ENCODE results near the gene TMEM30A.

The TMEM30A gene

DNA sequence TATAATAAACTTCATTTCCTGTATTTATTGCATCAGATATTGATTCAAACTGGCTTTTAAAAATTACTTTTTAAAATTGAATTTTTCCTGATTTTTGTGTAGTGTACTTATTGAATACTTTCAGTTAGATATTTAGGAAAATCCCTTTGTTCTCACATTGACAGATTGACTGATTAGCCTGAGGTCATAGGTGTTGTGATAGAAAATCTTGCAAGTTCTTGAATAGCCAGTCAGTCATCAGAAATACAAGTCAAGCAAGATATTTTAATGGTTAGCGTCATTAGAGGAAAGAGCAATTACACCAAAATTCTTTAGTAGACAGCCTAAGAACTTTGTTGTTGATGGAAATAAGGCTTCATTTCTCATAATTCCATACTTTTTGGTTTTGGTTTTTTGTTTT lies 3.4 kb upstream of the TMEM30A start:
- TF ChIP-seq EZH2phosphoT487 (IDR thresholded peaks at IDR 0.05; ENCODE audit: low read length) (no peak), EZH2 (optimal IDR thresholded peaks at IDR 0.05; ENCODE audit: low read depth, low read length) (no peak)
- TF ChIP-seq, protein P1, sequence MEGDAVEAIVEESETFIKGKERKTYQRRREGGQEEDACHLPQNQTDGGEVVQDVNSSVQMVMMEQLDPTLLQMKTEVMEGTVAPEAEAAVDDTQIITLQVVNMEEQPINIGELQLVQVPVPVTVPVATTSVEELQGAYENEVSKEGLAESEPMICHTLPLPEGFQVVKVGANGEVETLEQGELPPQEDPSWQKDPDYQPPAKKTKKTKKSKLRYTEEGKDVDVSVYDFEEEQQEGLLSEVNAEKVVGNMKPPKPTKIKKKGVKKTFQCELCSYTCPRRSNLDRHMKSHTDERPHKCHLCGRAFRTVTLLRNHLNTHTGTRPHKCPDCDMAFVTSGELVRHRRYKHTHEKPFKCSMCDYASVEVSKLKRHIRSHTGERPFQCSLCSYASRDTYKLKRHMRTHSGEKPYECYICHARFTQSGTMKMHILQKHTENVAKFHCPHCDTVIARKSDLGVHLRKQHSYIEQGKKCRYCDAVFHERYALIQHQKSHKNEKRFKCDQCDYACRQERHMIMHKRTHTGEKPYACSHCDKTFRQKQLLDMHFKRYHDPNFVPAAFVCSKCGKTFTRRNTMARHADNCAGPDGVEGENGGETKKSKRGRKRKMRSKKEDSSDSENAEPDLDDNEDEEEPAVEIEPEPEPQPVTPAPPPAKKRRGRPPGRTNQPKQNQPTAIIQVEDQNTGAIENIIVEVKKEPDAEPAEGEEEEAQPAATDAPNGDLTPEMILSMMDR (IDR thresholded peaks at IDR 0.05; ENCODE audit: low read length): no peak
- Histone ChIP-seq H3K27me3 (replicated peaks; ENCODE audit: insufficient read depth, low read length) (no peaks in the 10 kb centered on the region), H3K4me3 (ENCODE audit: low read length) (no peak overlapping the region), H3K9me3 (replicated peaks; ENCODE audit: insufficient read depth, low read length) (no peaks in the 10 kb centered on the region), H3K9me2 (replicated peaks; ENCODE audit: insufficient read depth, low read length) (no peaks in the 10 kb centered on the region), H3K27ac (ENCODE audit: low read length) (no peak overlapping the region), H3K9ac (ENCODE audit: low read length) (no peak overlapping the region), H2AFZ (ENCODE audit: low read length) (no peak overlapping the region), H3F3A (ENCODE audit: insufficient read depth, low read length) (peaks cover 6% of the 10 kb centered on the region; the same call in 1 of the 2 replicates), H3K79me2 (ENCODE audit: low read length) (peaks cover 16% of the 10 kb centered on the region), H4K20me1 (ENCODE audit: insufficient read depth, low read length) (no peaks in the 10 kb centered on the region), H3K4me1 (ENCODE audit: low read length) (no peaks in the 10 kb centered on the region), H3K36me3 (replicated peaks; ENCODE audit: insufficient read depth, low read length) (no peaks in the 10 kb centered on the region), H3K4me2 (ENCODE audit: low read depth, low read length) (no peak overlapping the region)
- no peak for DNase-seq

DNA sequence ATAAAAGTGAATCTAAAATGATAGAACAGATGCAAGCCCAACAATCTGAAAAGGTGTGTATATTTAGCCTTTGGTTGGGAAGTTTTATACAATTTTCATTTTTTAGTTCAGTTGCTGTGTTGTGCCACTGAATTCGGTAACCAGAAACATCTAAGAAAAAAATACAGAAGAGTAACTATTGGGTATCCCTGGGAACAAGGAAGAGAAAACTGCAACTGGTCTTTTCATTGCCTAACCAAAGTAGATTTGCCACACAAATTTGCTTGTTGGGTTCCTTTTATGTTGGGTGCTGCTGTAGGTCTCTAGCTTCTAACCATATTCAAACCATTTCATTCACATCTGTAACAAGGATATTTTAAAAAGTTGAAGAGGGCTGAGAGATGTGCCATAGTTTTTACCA lies 2.8 kb upstream of the TMEM30A start:
- no peak overlapping the region for H3K27ac ChIP-seq (ENCODE audit: low read length)
- no peaks in the 10 kb centered on the region for H3K9me2 ChIP-seq (replicated peaks; ENCODE audit: insufficient read depth, low read length)
- no peaks in the 10 kb centered on the region for H3K27me3 ChIP-seq (replicated peaks; ENCODE audit: insufficient read depth, low read length)
- H2AFZ ChIP-seq (ENCODE audit: low read length): no peak overlapping the region
- no peaks in the 10 kb centered on the region for H3K9me3 ChIP-seq (replicated peaks; ENCODE audit: insufficient read depth, low read length)
- H3K4me1 ChIP-seq (ENCODE audit: low read length): peaks cover 4% of the 10 kb centered on the region; the same call in 1 of the 2 replicates
- peaks cover 22% of the 10 kb centered on the region for H3K79me2 ChIP-seq (ENCODE audit: low read length)
- no peak overlapping the region for H3K9ac ChIP-seq (ENCODE audit: low read length)
- H3K4me2 ChIP-seq (ENCODE audit: low read depth, low read length): no peak overlapping the region
- no peaks in the 10 kb centered on the region for H3K36me3 ChIP-seq (replicated peaks; ENCODE audit: insufficient read depth, low read length)
- no peak for DNase-seq
- no peak for TF ChIP-seq EZH2phosphoT487 (IDR thresholded peaks at IDR 0.05; ENCODE audit: low read length)
- TF ChIP-seq EZH2 (optimal IDR thresholded peaks at IDR 0.05; ENCODE audit: low read depth, low read length): no peak
- TF ChIP-seq, protein P1 (IDR thresholded peaks at IDR 0.05; ENCODE audit: low read length): no peak
- H4K20me1 ChIP-seq (ENCODE audit: insufficient read depth, low read length): no peaks in the 10 kb centered on the region
- no peak overlapping the region for H3K4me3 ChIP-seq (ENCODE audit: low read length)
- peaks cover 6% of the 10 kb centered on the region for H3F3A ChIP-seq (ENCODE audit: insufficient read depth, low read length)

DNA sequence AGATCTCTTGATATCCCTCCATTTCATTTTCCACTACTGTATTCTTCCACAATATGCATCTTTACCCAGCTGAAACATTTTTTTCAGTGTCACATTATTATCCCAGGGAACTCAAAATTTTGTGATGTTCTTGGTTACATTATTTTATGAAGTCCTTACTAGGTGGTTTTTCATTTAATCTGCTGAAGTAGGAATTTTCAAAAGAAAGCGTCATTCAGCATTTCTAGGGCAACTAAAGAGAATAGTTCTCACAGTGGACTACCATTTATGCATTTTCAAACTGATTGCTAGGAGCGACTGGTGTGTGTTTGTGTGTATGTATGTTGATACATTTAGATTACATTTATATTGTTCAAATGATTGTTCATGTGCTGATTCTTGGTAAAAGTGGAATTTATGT lies 2.4 kb upstream of the TMEM30A start:
- Histone ChIP-seq H3K36me3 (replicated peaks; ENCODE audit: insufficient read depth, low read length) (no peaks in the 10 kb centered on the region), H3F3A (ENCODE audit: insufficient read depth, low read length) (peaks cover 6% of the 10 kb centered on the region), H3K4me1 (ENCODE audit: low read length) (peaks cover 6% of the 10 kb centered on the region), H3K27me3 (replicated peaks; ENCODE audit: insufficient read depth, low read length) (no peaks in the 10 kb centered on the region), H2AFZ (ENCODE audit: low read length) (no peak overlapping the region), H3K27ac (ENCODE audit: low read length) (no peak overlapping the region), H3K9ac (ENCODE audit: low read length) (no peak overlapping the region), H3K9me3 (replicated peaks; ENCODE audit: insufficient read depth, low read length) (no peaks in the 10 kb centered on the region), H3K4me3 (ENCODE audit: low read length) (no peak overlapping the region), H4K20me1 (ENCODE audit: insufficient read depth, low read length) (no peaks in the 10 kb centered on the region), H3K9me2 (replicated peaks; ENCODE audit: insufficient read depth, low read length) (no peaks in the 10 kb centered on the region), H3K4me2 (ENCODE audit: low read depth, low read length) (no peak overlapping the region), H3K79me2 (ENCODE audit: low read length) (peaks cover 26% of the 10 kb centered on the region)
- no peak for DNase-seq
- TF ChIP-seq EZH2 (optimal IDR thresholded peaks at IDR 0.05; ENCODE audit: low read depth, low read length) (no peak), EZH2phosphoT487 (IDR thresholded peaks at IDR 0.05; ENCODE audit: low read length) (no peak)
- TF ChIP-seq, protein P1 (IDR thresholded peaks at IDR 0.05; ENCODE audit: low read length): no peak

Data from MM.1S (cell line).